K562 (cell line): ENCODE measurements around the gene TBCC. TPM values are rescaled to one million over a fixed set of nuclear protein-coding genes. Genes with fewer than 3 reads are reported as not detected.

ENCODE experiments used
- BRD9 ChIP-seq: fragments of 450-650 bp; IDR thresholded peaks from 2 replicates; pipeline ENCODE4 v1.6.1; 2018; ENCODE audit warnings: low read depth; ENCODE audit not compliant: partially characterized antibody
- CCNT2 ChIP-seq: IDR thresholded peaks from 2 replicates; pipeline ENCODE4 v1.6.1; 2011; ENCODE audit warnings: borderline replicate concordance, low read depth, mild to moderate bottlenecking, moderate library complexity, mixed read lengths, low read length; ENCODE audit not compliant: insufficient read length; ENCODE audit errors: extremely low read depth
- CREM ChIP-seq: IDR thresholded peaks from 2 replicates; pipeline ENCODE4 v1.6.1; 2014; ENCODE audit warnings: antibody characterized with exemption, low read depth
- MAZ ChIP-seq, 2 experiments: fragments of 450-650 bp in 1 of 2; sonication (generic) in 1 of 2; formaldehyde crosslinking; IDR thresholded peaks in 1 of 2; conservative IDR thresholded peaks in 1 of 2; 2 replicates each; pipeline versions ENCODE4 v1.4.0 to v1.5.0; 2020; ENCODE audit warnings: mild to moderate bottlenecking in 1 of 2, missing genetic modification reagents in 1 of 2
- MECOM ChIP-seq: fragments of 250-450 bp; sonication (Bioruptor Pico); IDR thresholded peaks from 2 replicates; pipeline ENCODE4 v1.8.0; 2022; ENCODE audit warnings: inconsistent platforms
- PCBP1 ChIP-seq: fragments of 200-400 bp; formaldehyde crosslinking; IDR thresholded peaks from 2 replicates; pipeline ENCODE4 v1.6.1; 2018; ENCODE audit warnings: mild to moderate bottlenecking, low read depth, low read length; ENCODE audit not compliant: poor library complexity, severe bottlenecking
- PHF8 ChIP-seq: fragments of 200-600 bp; sonication (generic); IDR thresholded peaks from 2 replicates; pipeline ENCODE4 v1.6.1; 2012; ENCODE audit warnings: mixed run types, mild to moderate bottlenecking, inconsistent platforms, low read length, moderate library complexity, borderline replicate concordance
- RB1 ChIP-seq: fragments of 450-650 bp; IDR thresholded peaks from 2 replicates; pipeline ENCODE4 v1.6.1; 2017; ENCODE audit warnings: low read depth, mild to moderate bottlenecking
- SIN3A ChIP-seq, 2 experiments: fragments of 150-350 bp in 1 of 2; IDR thresholded peaks; 2 replicates each; pipeline ENCODE4 v1.6.1; 2011 to 2016; ENCODE audit warnings: borderline replicate concordance in 2 of 2, low read depth in 2 of 2, low read length in 2 of 2, mild to moderate bottlenecking in 2 of 2, moderate library complexity in 2 of 2; ENCODE audit not compliant: control insufficient read depth in 1 of 2
- SMAD4 ChIP-seq: fragments of 250-450 bp; sonication (Bioruptor Pico); conservative IDR thresholded peaks from 2 replicates; pipeline ENCODE4 v1.8.0; 2021; ENCODE audit warnings: inconsistent platforms, mild to moderate bottlenecking, moderate library complexity
- TBL1XR1 ChIP-seq, 2 experiments: IDR thresholded peaks; 2 replicates each; pipeline ENCODE4 v1.6.1; 2012; ENCODE audit warnings: improper control_type of control experiment in 2 of 2, low read length in 2 of 2, mild to moderate bottlenecking in 1 of 2
- ZBTB7A ChIP-seq: IDR thresholded peaks from 2 replicates; pipeline ENCODE4 v1.6.1; 2011; ENCODE audit warnings: low read depth, mild to moderate bottlenecking, low read length, moderate library complexity, borderline replicate concordance; ENCODE audit not compliant: control insufficient read depth
- ZNF175 ChIP-seq: fragments of 200-800 bp; sonication (Bioruptor generic); IDR thresholded peaks from 2 replicates; pipeline ENCODE4 v1.6.1; 2016; ENCODE audit warnings: low read depth, mild to moderate bottlenecking, missing genetic modification characterization, missing compliant biosample characterization
- polyA plus RNA-seq, 8 experiments: library from polyadenylated mRNA; depleted of rRNA in 4 of 8; stranded (reverse) in 5 of 8; unstranded in 3 of 8; fragments of >200 nt; fragmentation: Nextera tagmentation in 2 of 8; fragmentation: Illumina TruSeq in 1 of 8; extraction: Ambion mirVana in 2 of 8; extraction: Trizol in 1 of 8; gene quantifications; 2 replicates each; pipeline versions ENCODE4 v1.2.1 to v1.2.3, GENCODE V29; 2011 to 2014; ENCODE audit warnings: inconsistent platforms in 1 of 8, missing spikeins in 1 of 8
- total RNA-seq, 7 experiments: library from RNA; depleted of rRNA in 6 of 7; stranded (reverse); fragments of >200 nt in 6 of 7; fragmentation: Illumina TruSeq in 2 of 7; extraction: Trizol in 2 of 7; gene quantifications; 2 replicates each; pipeline versions ENCODE4 v1.2.1 to v1.2.3, GENCODE V29; 2011 to 2021; ENCODE audit warnings: low replicate concordance in 1 of 7
- TF ChIP-seq, protein P1 (sequence below), 2 experiments: fragments of 200-800 bp in 1 of 2; sonication (Bioruptor generic) in 1 of 2; sonication (generic) in 1 of 2; formaldehyde crosslinking in 1 of 2; IDR thresholded peaks in 1 of 2; conservative IDR thresholded peaks in 1 of 2; 2 replicates each; pipeline versions ENCODE4 v1.5.0 to v1.6.1; 2016 to 2020; ENCODE audit warnings: missing compliant biosample characterization in 1 of 2, missing genetic modification characterization in 1 of 2, missing genetic modification reagents in 1 of 2
- TF ChIP-seq, protein P2 (sequence below), 2 experiments: IDR thresholded peaks; 2 replicates each; pipeline ENCODE4 v1.6.1; 2012; ENCODE audit warnings: improper control_type of control experiment in 2 of 2, low read depth in 2 of 2, low read length in 2 of 2, borderline replicate concordance in 1 of 2
- TF ChIP-seq, protein P3 (sequence below): fragments of 200-800 bp; sonication (Bioruptor generic); IDR thresholded peaks from 2 replicates; pipeline ENCODE4 v1.6.1; 2017; ENCODE audit warnings: missing genetic modification characterization, missing compliant biosample characterization
- TF ChIP-seq, protein P4 (sequence below), 2 experiments: fragments of 450-650 bp in 1 of 2; sonication (generic) in 1 of 2; formaldehyde crosslinking; conservative IDR thresholded peaks; 2 replicates each; pipeline versions ENCODE4 v1.4.0 to v1.8.1; 2020 to 2022; ENCODE audit warnings: mild to moderate bottlenecking in 1 of 2, missing genetic modification reagents in 1 of 2

The TBCC gene
- total and polyA plus RNA-seq, 9 of the 15 experiments (the other 6 are each of a cell fraction or from before 2014, with no cell fraction given): 2.8 to 34.1 (median 23.3) TPM

DNA sequence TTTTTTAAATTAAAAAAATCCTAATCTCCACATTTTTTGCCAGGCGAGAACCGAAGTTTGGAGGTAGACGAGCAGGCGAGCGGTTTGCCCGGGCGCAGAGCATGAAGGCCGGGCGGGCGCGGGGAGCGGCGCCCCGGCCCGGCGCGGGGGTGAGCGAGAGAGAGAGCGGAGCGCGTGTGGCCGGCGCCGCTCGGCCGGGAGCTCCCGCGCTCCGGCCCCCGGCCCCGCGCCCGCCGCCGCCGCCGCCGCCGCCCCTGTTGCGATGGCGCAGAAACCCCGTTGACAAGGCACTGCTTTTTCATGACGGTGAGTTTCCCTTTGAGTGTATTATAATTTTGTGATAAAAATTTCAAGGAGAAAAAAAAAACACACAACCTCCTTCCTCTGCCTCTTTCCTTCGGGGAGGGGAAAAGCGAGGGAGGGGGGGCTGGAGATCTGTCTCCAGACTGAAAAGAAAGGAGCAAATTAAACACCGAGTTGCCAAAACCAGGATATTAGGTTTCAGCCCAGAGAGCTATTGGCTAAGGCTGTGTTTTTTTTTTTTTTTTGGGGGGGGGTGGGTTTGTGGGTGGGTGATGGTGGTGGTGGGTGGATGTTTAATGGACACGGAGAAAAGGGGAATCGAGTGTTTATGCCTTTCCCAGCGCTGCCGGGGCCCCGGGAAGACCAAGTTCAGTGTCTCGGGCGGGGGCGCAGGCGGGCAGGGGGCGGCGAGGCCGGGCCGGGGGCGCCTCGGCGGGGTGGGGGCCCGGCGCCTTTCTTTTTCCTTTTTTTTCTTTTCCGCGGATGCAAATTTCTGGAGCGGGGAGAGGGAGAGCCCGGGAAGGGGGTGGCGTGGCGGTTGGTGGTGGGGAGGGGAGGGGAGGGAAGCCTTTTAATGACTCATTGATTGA lies 36.1 kb upstream of the TBCC start, which contains the start of gene BICRAL (continued):
- TF ChIP-seq, protein P1, sequence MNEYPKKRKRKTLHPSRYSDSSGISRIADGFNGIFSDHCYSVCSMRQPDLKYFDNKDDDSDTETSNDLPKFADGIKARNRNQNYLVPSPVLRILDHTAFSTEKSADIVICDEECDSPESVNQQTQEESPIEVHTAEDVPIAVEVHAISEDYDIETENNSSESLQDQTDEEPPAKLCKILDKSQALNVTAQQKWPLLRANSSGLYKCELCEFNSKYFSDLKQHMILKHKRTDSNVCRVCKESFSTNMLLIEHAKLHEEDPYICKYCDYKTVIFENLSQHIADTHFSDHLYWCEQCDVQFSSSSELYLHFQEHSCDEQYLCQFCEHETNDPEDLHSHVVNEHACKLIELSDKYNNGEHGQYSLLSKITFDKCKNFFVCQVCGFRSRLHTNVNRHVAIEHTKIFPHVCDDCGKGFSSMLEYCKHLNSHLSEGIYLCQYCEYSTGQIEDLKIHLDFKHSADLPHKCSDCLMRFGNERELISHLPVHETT (CRISPR knock-in tag; conservative IDR thresholded peaks at IDR 0.05 in 1 of 2, IDR thresholded peaks at IDR 0.05 in 1 of 2): peak in 1 of 2 experiments; percentile 70; a peak in 1 of 4 replicates
- peak; percentile 45 for TF ChIP-seq CREM
- 0 out of 4 replicates have a peak, but pooled peaks of 1 of the 2 experiments have one; percentile 20 for TF ChIP-seq SIN3A (IDR thresholded peaks at IDR 0.05; ENCODE audit: borderline replicate concordance in 2 of 2, control insufficient read depth in 1 of 2, low read depth in 2 of 2, low read length in 2 of 2)
- TF ChIP-seq PCBP1: no peak
- TF ChIP-seq MECOM: no peak
- 0 out of 2 replicates have a peak, but pooled peaks have one; percentile 28 for TF ChIP-seq RB1
- TF ChIP-seq BRD9: peak; percentile 57
- peak; percentile 71; the same call in 1 of the 2 replicates for TF ChIP-seq ZBTB7A
- TF ChIP-seq PHF8: peak; percentile 47
- TF ChIP-seq, protein P2, sequence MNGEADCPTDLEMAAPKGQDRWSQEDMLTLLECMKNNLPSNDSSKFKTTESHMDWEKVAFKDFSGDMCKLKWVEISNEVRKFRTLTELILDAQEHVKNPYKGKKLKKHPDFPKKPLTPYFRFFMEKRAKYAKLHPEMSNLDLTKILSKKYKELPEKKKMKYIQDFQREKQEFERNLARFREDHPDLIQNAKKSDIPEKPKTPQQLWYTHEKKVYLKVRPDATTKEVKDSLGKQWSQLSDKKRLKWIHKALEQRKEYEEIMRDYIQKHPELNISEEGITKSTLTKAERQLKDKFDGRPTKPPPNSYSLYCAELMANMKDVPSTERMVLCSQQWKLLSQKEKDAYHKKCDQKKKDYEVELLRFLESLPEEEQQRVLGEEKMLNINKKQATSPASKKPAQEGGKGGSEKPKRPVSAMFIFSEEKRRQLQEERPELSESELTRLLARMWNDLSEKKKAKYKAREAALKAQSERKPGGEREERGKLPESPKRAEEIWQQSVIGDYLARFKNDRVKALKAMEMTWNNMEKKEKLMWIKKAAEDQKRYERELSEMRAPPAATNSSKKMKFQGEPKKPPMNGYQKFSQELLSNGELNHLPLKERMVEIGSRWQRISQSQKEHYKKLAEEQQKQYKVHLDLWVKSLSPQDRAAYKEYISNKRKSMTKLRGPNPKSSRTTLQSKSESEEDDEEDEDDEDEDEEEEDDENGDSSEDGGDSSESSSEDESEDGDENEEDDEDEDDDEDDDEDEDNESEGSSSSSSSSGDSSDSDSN (IDR thresholded peaks at IDR 0.05; ENCODE audit: borderline replicate concordance in 1 of 2, low read depth in 2 of 2, low read length in 2 of 2): peak; percentile 98 to 99
- peak; percentile 42; the same call in 1 of the 2 replicates for TF ChIP-seq ZNF175 (CRISPR knock-in tag)
- TF ChIP-seq MAZ (CRISPR knock-in tag; conservative IDR thresholded peaks at IDR 0.05 in 1 of 2, IDR thresholded peaks at IDR 0.05 in 1 of 2): no peak
- TF ChIP-seq, protein P3, sequence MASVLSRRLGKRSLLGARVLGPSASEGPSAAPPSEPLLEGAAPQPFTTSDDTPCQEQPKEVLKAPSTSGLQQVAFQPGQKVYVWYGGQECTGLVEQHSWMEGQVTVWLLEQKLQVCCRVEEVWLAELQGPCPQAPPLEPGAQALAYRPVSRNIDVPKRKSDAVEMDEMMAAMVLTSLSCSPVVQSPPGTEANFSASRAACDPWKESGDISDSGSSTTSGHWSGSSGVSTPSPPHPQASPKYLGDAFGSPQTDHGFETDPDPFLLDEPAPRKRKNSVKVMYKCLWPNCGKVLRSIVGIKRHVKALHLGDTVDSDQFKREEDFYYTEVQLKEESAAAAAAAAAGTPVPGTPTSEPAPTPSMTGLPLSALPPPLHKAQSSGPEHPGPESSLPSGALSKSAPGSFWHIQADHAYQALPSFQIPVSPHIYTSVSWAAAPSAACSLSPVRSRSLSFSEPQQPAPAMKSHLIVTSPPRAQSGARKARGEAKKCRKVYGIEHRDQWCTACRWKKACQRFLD (CRISPR knock-in tag): peak; percentile 85; the same call in 1 of the 2 replicates
- peak; percentile 84 for TF ChIP-seq SMAD4
- TF ChIP-seq, protein P4, sequence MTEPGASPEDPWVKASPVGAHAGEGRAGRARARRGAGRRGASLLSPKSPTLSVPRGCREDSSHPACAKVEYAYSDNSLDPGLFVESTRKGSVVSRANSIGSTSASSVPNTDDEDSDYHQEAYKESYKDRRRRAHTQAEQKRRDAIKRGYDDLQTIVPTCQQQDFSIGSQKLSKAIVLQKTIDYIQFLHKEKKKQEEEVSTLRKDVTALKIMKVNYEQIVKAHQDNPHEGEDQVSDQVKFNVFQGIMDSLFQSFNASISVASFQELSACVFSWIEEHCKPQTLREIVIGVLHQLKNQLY (CRISPR knock-in tag; conservative IDR thresholded peaks at IDR 0.05): no peak
- 0 out of 4 replicates have a peak, but pooled peaks of 1 of the 2 experiments have one; percentile 4 for TF ChIP-seq TBL1XR1 (IDR thresholded peaks at IDR 0.05; ENCODE audit: low read length in 2 of 2)
- TF ChIP-seq CCNT2: peak; percentile 91
